ENCODE data around the gene LRCH4. TPM values are rescaled to one million over a fixed set of nuclear protein-coding genes. Genes with fewer than 3 reads are reported as not detected.

Gene LRCH4
- total and polyA plus RNA-seq, 9 of the 15 experiments (the other 6 are each of a cell fraction or from before 2014, with no cell fraction given), result 0.06 to 63.3 (median 15.0) TPM

DNA sequence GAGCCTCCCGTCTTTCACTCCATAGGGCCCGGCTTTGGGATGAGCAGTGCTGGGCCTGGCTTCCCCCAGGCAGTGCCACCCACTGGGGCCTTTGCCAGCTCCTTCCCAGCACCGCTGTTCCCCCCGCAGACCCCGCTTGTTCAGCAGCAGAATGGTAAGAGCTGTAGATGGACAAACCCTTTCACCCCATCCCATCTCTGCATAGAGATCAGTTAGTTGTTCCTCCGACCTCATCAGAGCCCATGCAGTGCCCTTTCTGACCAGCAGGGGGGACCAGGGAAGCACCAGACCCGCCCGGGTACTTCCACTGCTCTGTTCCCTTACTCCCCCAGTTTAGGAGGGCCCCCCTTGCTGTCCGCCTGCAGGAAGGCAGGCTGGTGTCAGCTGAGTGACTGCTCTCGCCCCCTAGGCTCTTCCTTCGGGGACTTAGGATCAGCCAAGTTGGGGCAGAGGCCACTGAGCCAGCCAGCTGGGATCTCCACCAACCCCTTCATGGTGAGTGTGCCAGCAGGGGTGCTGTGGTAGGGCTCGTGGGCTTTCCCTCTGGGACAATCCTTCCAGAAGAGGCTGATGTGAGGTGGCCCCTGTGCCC lies 22.0 kb downstream of the LRCH4 start (continued):
- TF ChIP-seq, protein P1, sequence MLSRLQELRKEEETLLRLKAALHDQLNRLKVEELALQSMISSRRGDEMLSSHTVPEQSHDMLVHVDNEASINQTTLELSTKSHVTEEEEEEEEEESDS (CRISPR knock-in tag; IDR thresholded peaks at IDR 0.05), result no peak
- no peak for TF ChIP-seq ZBTB5 (IDR thresholded peaks at IDR 0.05)
- TF ChIP-seq, protein P2, sequence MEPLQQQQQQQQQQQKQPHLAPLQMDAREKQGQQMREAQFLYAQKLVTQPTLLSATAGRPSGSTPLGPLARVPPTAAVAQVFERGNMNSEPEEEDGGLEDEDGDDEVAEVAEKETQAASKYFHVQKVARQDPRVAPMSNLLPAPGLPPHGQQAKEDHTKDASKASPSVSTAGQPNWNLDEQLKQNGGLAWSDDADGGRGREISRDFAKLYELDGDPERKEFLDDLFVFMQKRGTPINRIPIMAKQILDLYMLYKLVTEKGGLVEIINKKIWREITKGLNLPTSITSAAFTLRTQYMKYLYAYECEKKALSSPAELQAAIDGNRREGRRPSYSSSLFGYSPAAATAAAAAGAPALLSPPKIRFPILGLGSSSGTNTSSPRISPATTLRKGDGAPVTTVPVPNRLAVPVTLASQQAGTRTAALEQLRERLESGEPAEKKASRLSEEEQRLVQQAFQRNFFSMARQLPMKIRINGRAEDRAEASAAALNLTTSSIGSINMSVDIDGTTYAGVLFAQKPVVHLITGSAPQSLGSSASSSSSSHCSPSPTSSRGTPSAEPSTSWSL (CRISPR knock-in tag; IDR thresholded peaks at IDR 0.05; ENCODE audit: borderline replicate concordance), result no peak
- no peak for TF ChIP-seq HBP1 (CRISPR knock-in tag; IDR thresholded peaks at IDR 0.05)
- no peak for TF ChIP-seq NR2C2 (CRISPR knock-in tag; IDR thresholded peaks at IDR 0.05)
- no peak for TF ChIP-seq NR2C2 (tag; IDR thresholded peaks at IDR 0.05)
- TF ChIP-seq SRSF9 (IDR thresholded peaks at IDR 0.05; ENCODE audit: borderline replicate concordance, low read depth, low read length), result no peak
- no peak for TF ChIP-seq ZNF134 (CRISPR knock-in tag; conservative IDR thresholded peaks at IDR 0.05)
- no peak for TF ChIP-seq ZNF24 (IDR thresholded peaks at IDR 0.05)
- TF ChIP-seq HNRNPL (IDR thresholded peaks at IDR 0.05; ENCODE audit: low read depth, low read length), result no peak
- TF ChIP-seq CTCF (IDR thresholded peaks at IDR 0.05 in 2 of 3, conservative IDR thresholded peaks at IDR 0.05 in 1 of 3; ENCODE audit: insufficient read depth in 2 of 3, low read depth in 1 of 3, low read length in 3 of 3), result peak; percentile 92 to 99 (median 96)
- TF ChIP-seq NUFIP1 (IDR thresholded peaks at IDR 0.05; ENCODE audit: partially characterized antibody), result no peak
- TF ChIP-seq ZNF143 (CRISPR knock-in tag; IDR thresholded peaks at IDR 0.05), result no peak
- TF ChIP-seq, protein P3, sequence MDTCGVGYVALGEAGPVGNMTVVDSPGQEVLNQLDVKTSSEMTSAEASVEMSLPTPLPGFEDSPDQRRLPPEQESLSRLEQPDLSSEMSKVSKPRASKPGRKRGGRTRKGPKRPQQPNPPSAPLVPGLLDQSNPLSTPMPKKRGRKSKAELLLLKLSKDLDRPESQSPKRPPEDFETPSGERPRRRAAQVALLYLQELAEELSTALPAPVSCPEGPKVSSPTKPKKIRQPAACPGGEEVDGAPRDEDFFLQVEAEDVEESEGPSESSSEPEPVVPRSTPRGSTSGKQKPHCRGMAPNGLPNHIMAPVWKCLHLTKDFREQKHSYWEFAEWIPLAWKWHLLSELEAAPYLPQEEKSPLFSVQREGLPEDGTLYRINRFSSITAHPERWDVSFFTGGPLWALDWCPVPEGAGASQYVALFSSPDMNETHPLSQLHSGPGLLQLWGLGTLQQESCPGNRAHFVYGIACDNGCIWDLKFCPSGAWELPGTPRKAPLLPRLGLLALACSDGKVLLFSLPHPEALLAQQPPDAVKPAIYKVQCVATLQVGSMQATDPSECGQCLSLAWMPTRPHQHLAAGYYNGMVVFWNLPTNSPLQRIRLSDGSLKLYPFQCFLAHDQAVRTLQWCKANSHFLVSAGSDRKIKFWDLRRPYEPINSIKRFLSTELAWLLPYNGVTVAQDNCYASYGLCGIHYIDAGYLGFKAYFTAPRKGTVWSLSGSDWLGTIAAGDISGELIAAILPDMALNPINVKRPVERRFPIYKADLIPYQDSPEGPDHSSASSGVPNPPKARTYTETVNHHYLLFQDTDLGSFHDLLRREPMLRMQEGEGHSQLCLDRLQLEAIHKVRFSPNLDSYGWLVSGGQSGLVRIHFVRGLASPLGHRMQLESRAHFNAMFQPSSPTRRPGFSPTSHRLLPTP (IDR thresholded peaks at IDR 0.05; ENCODE audit: borderline replicate concordance, extremely low read depth, insufficient read length), result no peak
- TF ChIP-seq, protein P4, sequence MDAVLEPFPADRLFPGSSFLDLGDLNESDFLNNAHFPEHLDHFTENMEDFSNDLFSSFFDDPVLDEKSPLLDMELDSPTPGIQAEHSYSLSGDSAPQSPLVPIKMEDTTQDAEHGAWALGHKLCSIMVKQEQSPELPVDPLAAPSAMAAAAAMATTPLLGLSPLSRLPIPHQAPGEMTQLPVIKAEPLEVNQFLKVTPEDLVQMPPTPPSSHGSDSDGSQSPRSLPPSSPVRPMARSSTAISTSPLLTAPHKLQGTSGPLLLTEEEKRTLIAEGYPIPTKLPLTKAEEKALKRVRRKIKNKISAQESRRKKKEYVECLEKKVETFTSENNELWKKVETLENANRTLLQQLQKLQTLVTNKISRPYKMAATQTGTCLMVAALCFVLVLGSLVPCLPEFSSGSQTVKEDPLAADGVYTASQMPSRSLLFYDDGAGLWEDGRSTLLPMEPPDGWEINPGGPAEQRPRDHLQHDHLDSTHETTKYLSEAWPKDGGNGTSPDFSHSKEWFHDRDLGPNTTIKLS (IDR thresholded peaks at IDR 0.05; ENCODE audit: borderline replicate concordance, low read depth), result no peak

Data from K562 (cell line).